DOHH2 (cell line): ENCODE results near the gene TNRC6B.

Source experiments
- H3F3A ChIP-seq: fragments of 200-600 bp; sonication (generic), shearing (Covaris generic); 2 replicates; pipeline ENCODE4 v1.6.0; 2016; ENCODE audit warnings: antibody characterized with exemption, mild to moderate bottlenecking; ENCODE audit not compliant: control insufficient read depth, insufficient read depth
- H3K27ac ChIP-seq: fragments of 200-600 bp; sonication (generic); 2 replicates; pipeline ENCODE4 v1.5.1; 2014; ENCODE audit warnings: low read depth, mild to moderate bottlenecking, low read length, moderate library complexity
- H3K27me3 ChIP-seq: fragments of 200-600 bp; sonication (generic); 2 replicates; pipeline ENCODE4 v1.6.1; 2014; ENCODE audit warnings: mild to moderate bottlenecking, low read length, mixed read lengths; ENCODE audit not compliant: control insufficient read depth
- H3K36me3 ChIP-seq: fragments of 200-600 bp; sonication (generic); 2 replicates; pipeline ENCODE4 v1.6.1; 2014; ENCODE audit warnings: mild to moderate bottlenecking, low read length, moderate library complexity, mixed read lengths; ENCODE audit not compliant: control insufficient read depth
- H3K4me1 ChIP-seq: fragments of 200-600 bp; sonication (generic); 2 replicates; pipeline ENCODE4 v1.6.1; 2014; ENCODE audit warnings: mild to moderate bottlenecking, low read length, mixed read lengths; ENCODE audit not compliant: control insufficient read depth
- H3K4me2 ChIP-seq: fragments of 200-600 bp; sonication (generic); 2 replicates; pipeline ENCODE4 v1.6.0; 2014; ENCODE audit warnings: mild to moderate bottlenecking, low read length, moderate library complexity
- H3K4me3 ChIP-seq: fragments of 200-600 bp; sonication (generic); 2 replicates; pipeline ENCODE4 v1.5.1; 2014; ENCODE audit warnings: mild to moderate bottlenecking, low read length, mixed read lengths
- H3K79me2 ChIP-seq: fragments of 200-600 bp; sonication (generic); 2 replicates; pipeline ENCODE4 v1.6.1; 2014; ENCODE audit warnings: mild to moderate bottlenecking, low read length, mixed read lengths; ENCODE audit not compliant: control insufficient read depth
- H3K9me2 ChIP-seq: fragments of 200-600 bp; sonication (generic); replicated peaks from 2 replicates; pipeline ENCODE4 v1.6.1; 2014; ENCODE audit warnings: mild to moderate bottlenecking, low read length, mixed read lengths; ENCODE audit not compliant: control insufficient read depth
- H3K9me3 ChIP-seq: fragments of 200-600 bp; sonication (generic); 2 replicates; pipeline ENCODE4 v1.6.1; 2014; ENCODE audit warnings: antibody characterized with exemption, low read length, mixed read lengths; ENCODE audit not compliant: control insufficient read depth, insufficient read depth
- H4K20me1 ChIP-seq: fragments of 200-600 bp; sonication (generic); 2 replicates; pipeline ENCODE4 v1.6.0; 2014; ENCODE audit warnings: low read depth, mild to moderate bottlenecking, antibody characterized with exemption, low read length, moderate library complexity; ENCODE audit not compliant: control insufficient read depth, insufficient read depth
- CTCF ChIP-seq: fragments of 200-600 bp; sonication (generic); IDR thresholded peaks from one replicate; pipeline ENCODE4 v1.5.1; 2014; ENCODE audit warnings: antibody characterized with exemption, mild to moderate bottlenecking, low read depth, low read length; ENCODE audit not compliant: poor library complexity, severe bottlenecking
- EZH2phosphoT487 ChIP-seq: fragments of 200-600 bp; sonication (generic); IDR thresholded peaks from 2 replicates; pipeline ENCODE4 v1.6.1; 2017; ENCODE audit warnings: borderline replicate concordance, mild to moderate bottlenecking, antibody characterized with exemption, low read length, moderate library complexity, mixed read lengths

Gene TNRC6B

GRCh38 chr22:40385036-40385782, 207.5 kb downstream of the TNRC6B start:
- Histone ChIP-seq H3K9me2 (no peaks in the 10 kb centered on the region), H3K9me3 (no peaks in the 10 kb centered on the region), H4K20me1 (no peaks in the 10 kb centered on the region; the same call in 1 of the 2 replicates), H3K4me1 (peaks cover 55% of the 10 kb centered on the region), H3K27ac (peak overlapping the region; percentile 77), H3K79me2 (peaks cover 82% of the 10 kb centered on the region), H3K4me2 (peak overlapping the region; percentile 77), H3K4me3 (peak overlapping the region; percentile 62), H3K27me3 (no peaks in the 10 kb centered on the region), H3K36me3 (peaks cover 23% of the 10 kb centered on the region), H3F3A (peaks cover 10% of the 10 kb centered on the region; the same call in 1 of the 2 replicates)
- no peak for TF ChIP-seq EZH2phosphoT487
- TF ChIP-seq CTCF, result no peak
